ENCODE measurements around the gene HOXB4. TPM values are rescaled to one million over a fixed set of nuclear protein-coding genes. Genes with fewer than 3 reads are reported as not detected.
A peak's percentile ranks its signal among the peaks of the same experiment; 100 is the strongest.

Gene HOXB4
- total RNA-seq, 1 donor = 0.36 TPM

- DNase-seq (ENCODE audit: insufficient read length, low spot score, missing footprints) = no peak
- H3K27ac ChIP-seq (ENCODE audit: low read depth, low read length) = no peak overlapping the region
- H3K36me3 ChIP-seq (ENCODE audit: insufficient read depth, low read length) = no peaks in the 10 kb centered on the region
- TF ChIP-seq, protein P1, sequence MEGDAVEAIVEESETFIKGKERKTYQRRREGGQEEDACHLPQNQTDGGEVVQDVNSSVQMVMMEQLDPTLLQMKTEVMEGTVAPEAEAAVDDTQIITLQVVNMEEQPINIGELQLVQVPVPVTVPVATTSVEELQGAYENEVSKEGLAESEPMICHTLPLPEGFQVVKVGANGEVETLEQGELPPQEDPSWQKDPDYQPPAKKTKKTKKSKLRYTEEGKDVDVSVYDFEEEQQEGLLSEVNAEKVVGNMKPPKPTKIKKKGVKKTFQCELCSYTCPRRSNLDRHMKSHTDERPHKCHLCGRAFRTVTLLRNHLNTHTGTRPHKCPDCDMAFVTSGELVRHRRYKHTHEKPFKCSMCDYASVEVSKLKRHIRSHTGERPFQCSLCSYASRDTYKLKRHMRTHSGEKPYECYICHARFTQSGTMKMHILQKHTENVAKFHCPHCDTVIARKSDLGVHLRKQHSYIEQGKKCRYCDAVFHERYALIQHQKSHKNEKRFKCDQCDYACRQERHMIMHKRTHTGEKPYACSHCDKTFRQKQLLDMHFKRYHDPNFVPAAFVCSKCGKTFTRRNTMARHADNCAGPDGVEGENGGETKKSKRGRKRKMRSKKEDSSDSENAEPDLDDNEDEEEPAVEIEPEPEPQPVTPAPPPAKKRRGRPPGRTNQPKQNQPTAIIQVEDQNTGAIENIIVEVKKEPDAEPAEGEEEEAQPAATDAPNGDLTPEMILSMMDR (IDR thresholded peaks at IDR 0.05; ENCODE audit: extremely low read depth, low read depth, low read length) = no peak
- no peak overlapping the region for H3K4me3 ChIP-seq (ENCODE audit: insufficient read depth, low read length)
- no peaks in the 10 kb centered on the region for H4K20me1 ChIP-seq (ENCODE audit: insufficient read depth, low read length)
- H3K4me2 ChIP-seq (ENCODE audit: insufficient read depth, low read length) = no peak overlapping the region
- no peaks in the 10 kb centered on the region for H3K9me3 ChIP-seq (ENCODE audit: low read depth, low read length)
- H3K4me1 ChIP-seq (ENCODE audit: insufficient read depth, low read length) = no peaks in the 10 kb centered on the region
- no peak overlapping the region for H2AFZ ChIP-seq (ENCODE audit: low read length)
- H3K79me2 ChIP-seq (ENCODE audit: insufficient read depth, low read length) = no peaks in the 10 kb centered on the region
- H3K27me3 ChIP-seq (ENCODE audit: insufficient read depth, low read length) = peaks cover 97% of the 10 kb centered on the region
These were observed 16.6 kb upstream of the HOXB4 start for GRCh38 chr17:48594538-48595277.

DNA sequence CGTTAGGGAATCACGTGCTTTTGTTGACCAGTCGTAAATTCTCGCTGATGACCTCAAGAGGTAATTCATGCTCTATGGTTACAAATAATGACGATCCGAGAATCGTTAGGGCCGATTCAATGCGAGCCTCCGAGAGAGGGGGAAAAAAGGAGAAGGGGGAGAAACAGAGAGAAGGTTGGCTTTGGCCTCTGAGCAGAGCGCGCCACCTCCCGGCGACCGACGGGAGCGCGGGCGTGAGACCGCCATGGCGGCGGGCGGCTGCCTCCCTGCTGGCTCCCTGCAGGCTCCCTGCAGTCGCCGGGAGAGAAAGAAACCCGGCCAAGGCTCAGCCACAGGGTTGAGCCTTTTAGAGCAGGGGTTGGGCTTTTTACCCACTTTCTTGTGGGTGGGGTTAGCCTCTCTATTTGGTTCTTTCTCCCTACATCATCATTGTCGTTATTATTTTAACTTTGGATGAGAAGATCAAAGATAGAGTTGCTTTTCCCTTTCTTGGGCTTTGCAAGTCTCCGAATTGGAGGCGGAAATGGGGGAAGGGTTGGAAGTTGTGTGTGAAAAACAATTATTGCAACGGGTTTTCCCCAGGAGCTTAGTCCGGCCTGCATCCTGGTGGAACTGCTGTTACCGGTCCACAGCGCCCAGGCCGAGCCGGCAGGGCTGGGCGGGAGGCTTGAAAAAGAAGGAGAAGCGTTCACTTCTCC is 15.8 kb upstream of the HOXB4 start:
- Histone ChIP-seq H3K27ac (ENCODE audit: low read depth, low read length) (no peak overlapping the region), H3K27me3 (ENCODE audit: insufficient read depth, low read length) (peaks cover 96% of the 10 kb centered on the region), H3K36me3 (ENCODE audit: insufficient read depth, low read length) (no peaks in the 10 kb centered on the region), H2AFZ (ENCODE audit: low read length) (peak overlapping the region; percentile 47), H3K4me3 (ENCODE audit: insufficient read depth, low read length) (peak overlapping the region; percentile 25), H3K79me2 (ENCODE audit: insufficient read depth, low read length) (no peaks in the 10 kb centered on the region), H3K4me2 (ENCODE audit: insufficient read depth, low read length) (peak overlapping the region; percentile 78), H3K4me1 (ENCODE audit: insufficient read depth, low read length) (no peaks in the 10 kb centered on the region), H4K20me1 (ENCODE audit: insufficient read depth, low read length) (no peaks in the 10 kb centered on the region), H3K9me3 (ENCODE audit: low read depth, low read length) (no peaks in the 10 kb centered on the region)
- TF ChIP-seq, protein P1 (IDR thresholded peaks at IDR 0.05; ENCODE audit: extremely low read depth, low read depth, low read length) = peak; percentile 82
- peak; percentile 99 for DNase-seq (ENCODE audit: insufficient read length, low spot score, missing footprints)

DNA sequence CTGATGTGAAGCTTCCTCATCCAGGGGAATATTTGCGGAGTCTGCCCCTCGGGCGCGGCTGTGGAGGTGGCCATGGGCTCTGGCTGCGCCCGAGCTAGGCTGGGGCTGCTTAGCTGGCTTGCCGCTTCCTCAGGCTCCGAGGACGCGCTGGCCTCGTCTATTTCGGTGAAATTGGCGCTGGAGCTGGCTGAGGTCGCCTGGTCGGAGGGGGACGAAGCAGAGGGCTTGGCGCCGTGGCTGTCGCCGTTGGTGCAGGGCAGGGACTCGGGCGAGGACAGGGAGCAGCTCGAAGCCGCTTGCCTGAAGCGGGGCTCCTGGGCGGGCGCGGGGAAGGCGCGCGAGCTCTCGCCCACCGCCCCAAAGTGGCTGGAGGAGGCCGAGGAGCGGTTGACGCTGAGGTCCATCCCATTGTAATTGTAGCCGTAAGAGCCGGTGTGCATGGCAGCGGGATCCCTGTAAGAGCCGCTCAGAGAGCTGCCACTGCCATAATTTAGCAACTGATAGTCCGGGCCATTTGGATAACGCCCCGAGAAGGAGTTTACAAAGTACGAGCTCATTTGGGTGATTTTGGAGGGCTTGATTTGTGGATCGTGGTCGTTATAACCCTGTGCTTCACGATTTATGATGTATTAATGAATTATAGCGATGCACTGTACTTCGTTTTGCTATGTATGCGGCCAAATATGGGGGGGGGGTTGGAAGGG is 15.1 kb upstream of the HOXB4 start, which contains the start of gene HOXB5:
Gene HOXB5, minus strand, starts transcription at position 654 of the 704 bp plus-strand sequence. Its CDS starts 97 bp downstream, at position 557.
- peak within 1 kb of the TSS; percentile 57 for H3K4me3 ChIP-seq (ENCODE audit: insufficient read depth, low read length)
- peak within 1 kb of the TSS; percentile 78 for H3K4me2 ChIP-seq (ENCODE audit: insufficient read depth, low read length)
- H3K79me2 ChIP-seq (ENCODE audit: insufficient read depth, low read length) = no peaks in the 10 kb centered on the region
- H4K20me1 ChIP-seq (ENCODE audit: insufficient read depth, low read length) = no peaks in the 10 kb centered on the region
- H3K27ac ChIP-seq (ENCODE audit: low read depth, low read length) = no peak within 1 kb of the TSS
- H2AFZ ChIP-seq (ENCODE audit: low read length) = peak within 1 kb of the TSS; percentile 47
- no peaks in the 10 kb centered on the region for H3K9me3 ChIP-seq (ENCODE audit: low read depth, low read length)
- H3K27me3 ChIP-seq (ENCODE audit: insufficient read depth, low read length) = peaks cover 96% of the 10 kb centered on the region
- TF ChIP-seq, protein P1 (IDR thresholded peaks at IDR 0.05; ENCODE audit: extremely low read depth, low read depth, low read length) = no peak
- H3K4me1 ChIP-seq (ENCODE audit: insufficient read depth, low read length) = no peaks in the 10 kb centered on the region
- DNase-seq (ENCODE audit: insufficient read length, low spot score, missing footprints) = no peak
- no peaks in the 10 kb centered on the region for H3K36me3 ChIP-seq (ENCODE audit: insufficient read depth, low read length)
